Activated CD4-positive, alpha-beta T cell treated with anti-CD3 and anti-CD28 coated beads, Interleukin-10, Interleukin-2, amounts not matched to agents 100 ng/mL and 50 ng/mL, durations not matched to agents 16 hours and 8 hours (primary cell): Measurements from ENCODE around the gene AFAP1.

Experiments
- DNase-seq: peaks from one replicate; pipeline ENCODE4 v3.0.0-alpha.2; 2020

The AFAP1 gene

DNA sequence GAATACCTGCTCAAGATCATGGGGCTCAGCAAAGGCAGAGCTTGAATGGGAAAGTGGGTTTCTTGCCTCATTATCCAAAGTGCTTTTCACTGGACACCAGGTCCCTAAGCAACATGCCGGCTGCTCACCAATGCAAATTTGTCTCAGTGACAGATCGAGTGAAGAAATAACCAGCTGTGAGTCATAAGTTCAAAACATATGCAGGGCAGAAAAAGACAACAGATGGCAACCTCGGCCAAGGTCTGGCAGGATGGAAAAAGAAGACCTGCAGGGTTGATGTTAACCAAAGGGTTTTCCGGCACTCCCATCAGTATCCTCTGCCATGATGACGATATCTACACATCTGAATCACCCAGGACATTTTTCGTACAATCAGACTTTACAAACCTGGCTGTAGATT lies 124.1 kb downstream of the AFAP1 start:
- DNase-seq: no peak

- no peak for DNase-seq
These were observed 125.2 kb downstream of the AFAP1 start for GRCh38 chr4:7814451-7814850.

DNA sequence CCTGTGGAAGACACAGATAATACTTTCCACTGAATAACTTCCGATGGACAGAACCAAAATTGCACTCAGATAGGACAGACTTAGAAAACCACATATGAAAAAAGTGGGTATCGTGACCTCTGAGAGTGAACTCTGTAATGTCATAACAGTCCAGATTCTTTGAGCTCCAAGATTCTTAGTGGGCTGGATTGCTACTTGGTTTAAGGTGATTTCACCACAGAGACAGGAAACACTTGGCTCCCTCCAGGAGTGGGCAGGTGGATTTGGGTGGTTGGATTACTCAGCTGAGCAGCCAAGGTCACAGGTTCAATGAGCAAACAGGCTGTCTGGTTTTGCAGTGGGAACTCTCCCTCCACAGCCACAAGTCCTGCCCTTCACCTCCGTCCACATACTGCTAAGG lies 126.0 kb downstream of the AFAP1 start:
- peak; percentile 10 for DNase-seq

DNA sequence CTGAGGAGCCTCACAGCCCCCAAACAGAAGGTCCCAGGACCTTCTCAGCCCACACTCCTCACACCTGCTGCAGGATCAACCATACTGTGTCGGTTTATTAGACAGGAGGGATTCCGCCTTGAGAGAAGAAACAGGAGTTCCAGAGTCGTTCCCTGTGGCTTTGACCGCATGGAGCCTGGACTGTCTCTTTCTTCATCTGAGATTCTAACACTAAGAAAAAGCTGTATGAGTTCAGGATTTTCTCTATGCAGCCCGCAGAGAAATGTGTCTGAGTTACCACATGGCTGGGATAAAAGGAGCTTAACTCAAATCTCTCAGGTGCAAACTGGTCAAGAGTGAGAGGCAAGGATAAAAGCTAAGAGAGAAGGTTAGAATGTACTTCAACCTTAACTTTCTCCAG lies 126.7 kb downstream of the AFAP1 start:
- no peak for DNase-seq

GRCh38 chr4:7812231-7812857 lies 127.3 kb downstream of the AFAP1 start:
- DNase-seq: no peak

GRCh38 chr4:7811536-7812191 lies 128.0 kb downstream of the AFAP1 start:
- no peak for DNase-seq

- DNase-seq: no peak
These were observed 128.7 kb downstream of the AFAP1 start for GRCh38 chr4:7810783-7811535.

GRCh38 chr4:7808752-7809151 lies 130.9 kb downstream of the AFAP1 start:
- no peak for DNase-seq

DNA sequence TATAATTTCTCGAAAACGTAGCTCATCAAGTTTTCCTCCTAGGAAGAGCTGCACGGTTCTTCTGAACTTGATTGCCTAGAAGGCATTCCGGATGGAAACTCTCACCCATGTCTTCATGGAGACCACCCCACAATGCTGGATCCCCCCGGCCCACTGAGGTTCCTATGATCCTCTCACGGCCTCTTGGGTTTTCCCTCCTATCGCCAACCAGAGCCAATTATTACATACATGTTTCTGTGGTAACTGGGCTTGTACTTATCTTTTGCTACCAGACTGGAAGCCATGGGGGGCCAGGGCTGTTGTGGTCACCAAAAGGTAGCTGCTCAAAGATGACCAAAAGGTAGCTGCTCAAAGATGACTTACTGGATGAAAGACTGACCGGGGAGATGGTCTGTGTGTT lies 131.5 kb downstream of the AFAP1 start:
- no peak for DNase-seq

- no peak for DNase-seq
These were observed 132.2 kb downstream of the AFAP1 start for GRCh38 chr4:7807351-7807921.

DNA sequence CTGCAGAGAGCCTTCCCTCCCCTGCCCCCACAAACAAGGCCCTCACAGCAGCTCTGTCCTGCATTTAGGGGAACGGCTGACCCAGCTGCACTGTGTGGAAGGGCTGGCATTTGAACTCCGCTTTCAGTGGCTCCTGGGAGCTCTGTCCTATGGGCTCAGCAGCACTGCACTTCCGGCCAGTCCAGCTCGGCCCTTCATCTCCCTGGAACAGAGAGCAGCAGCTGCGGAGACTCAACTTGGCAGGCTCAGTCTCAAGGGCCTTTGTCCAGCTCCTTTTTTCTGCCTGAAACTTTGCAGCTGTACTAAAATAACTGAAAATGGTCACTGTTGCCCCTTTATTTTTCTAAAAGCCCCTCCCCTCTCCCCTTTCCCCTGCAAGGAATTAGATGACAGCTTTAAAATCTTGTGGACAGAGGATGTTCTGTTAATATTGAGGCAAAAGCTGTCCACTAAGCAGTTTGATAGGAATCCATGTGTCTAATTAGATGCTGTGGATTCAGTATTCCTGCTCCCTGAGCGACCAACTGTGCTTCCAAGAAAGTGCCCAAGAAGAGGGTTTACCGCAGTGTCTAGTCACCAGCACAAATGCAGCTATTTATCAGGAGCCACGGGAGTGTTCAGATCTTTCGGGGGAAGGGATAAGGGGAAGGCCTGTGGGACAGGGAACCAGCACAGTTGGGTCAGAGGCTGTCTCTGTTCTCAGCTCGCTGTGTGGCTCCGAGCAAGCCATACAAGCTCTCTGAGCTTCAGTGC lies 133.1 kb downstream of the AFAP1 start:
- no peak for DNase-seq

GRCh38 chr4:7805533-7806337 lies 133.9 kb downstream of the AFAP1 start:
- no peak for DNase-seq

DNA sequence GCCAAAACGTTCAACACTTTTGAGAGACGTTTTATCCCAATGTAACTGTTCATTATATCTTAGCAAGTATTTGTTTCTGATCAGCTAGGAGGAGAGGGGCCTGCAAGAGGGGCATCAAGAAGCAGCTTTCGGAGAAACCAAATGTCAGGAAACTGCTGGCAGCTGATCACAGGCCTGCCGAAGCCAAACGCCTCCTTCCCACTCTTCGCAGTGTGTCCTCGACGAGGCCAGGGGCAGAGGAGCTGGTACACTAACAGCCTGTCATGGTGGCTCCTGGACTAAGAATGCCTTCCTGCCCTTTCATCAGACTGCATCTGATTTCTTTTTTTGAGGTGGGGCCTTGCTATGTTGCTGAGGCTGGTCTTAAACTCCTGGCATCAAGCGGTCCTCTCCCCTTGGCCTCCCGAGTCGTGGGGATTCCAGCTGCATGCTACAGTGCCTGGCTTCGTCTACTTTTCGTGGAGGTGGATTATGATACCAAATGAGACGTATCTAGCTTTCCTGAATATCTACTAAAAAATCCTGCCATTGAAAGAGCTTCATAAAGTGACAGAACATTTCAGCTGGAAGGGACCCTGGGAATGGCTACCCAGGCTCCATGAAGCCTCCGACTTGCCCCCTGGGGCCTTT lies 134.8 kb downstream of the AFAP1 start:
- DNase-seq: no peak

GRCh38 chr4:7803992-7804755 lies 135.5 kb downstream of the AFAP1 start:
- peak; percentile 86 for DNase-seq

GRCh38 chr4:7803371-7803770 lies 136.3 kb downstream of the AFAP1 start:
- DNase-seq: no peak

- DNase-seq: peak; percentile 84
These were observed 137.5 kb downstream of the AFAP1 start for GRCh38 chr4:7802093-7802726.

DNA sequence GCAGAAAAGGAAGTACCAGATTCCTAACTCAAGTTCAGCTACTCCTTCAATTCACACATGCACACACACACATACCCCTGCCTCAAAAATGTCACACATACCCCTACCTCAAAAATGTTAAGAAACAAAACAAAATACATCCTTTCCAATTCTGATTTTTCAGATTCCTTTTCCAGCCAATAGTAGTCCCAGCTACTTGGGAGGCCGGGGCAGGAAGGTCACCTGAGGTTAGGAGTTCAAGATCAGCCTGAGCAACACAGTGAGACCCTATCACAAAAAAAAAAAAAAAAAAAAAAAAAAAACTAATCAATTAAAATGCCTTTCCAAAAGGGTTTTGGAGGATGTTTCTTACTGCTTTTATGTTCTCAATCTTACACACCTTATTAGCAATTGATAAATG lies 138.0 kb downstream of the AFAP1 start:
- DNase-seq: no peak

GRCh38 chr4:7801001-7801400 lies 138.7 kb downstream of the AFAP1 start:
- no peak for DNase-seq

- DNase-seq: no peak
These were observed 139.3 kb downstream of the AFAP1 start for GRCh38 chr4:7800410-7800809.

- no peak for DNase-seq
These were observed 139.9 kb downstream of the AFAP1 start for GRCh38 chr4:7799736-7800135.
